Psoas muscle (tissue), 8 donors: ENCODE data around the gene CDK14. TPM values are rescaled to one million over a fixed set of nuclear protein-coding genes. Genes with fewer than 3 reads are reported as not detected.

Experiments
- ATAC-seq, 4 donors: fragments of 200-7000 bp; cut with Tn5 transposase; one replicate each; pipeline ENCODE4 v1.9.1; 2020; ENCODE audit warnings: moderate library complexity in 3 of 4, mild to moderate bottlenecking in 2 of 4
- DNase-seq, 2 donors: peaks; one replicate each; pipeline ENCODE4 v3.0.0-alpha.2; 2020
- H3K27ac ChIP-seq: fragments of 200-600 bp; one replicate; pipeline ENCODE4 v1.8.0; 2022
- H3K27me3 ChIP-seq, 3 donors: fragments of 200-600 bp in 1 of 3; one replicate each; pipeline versions ENCODE4 v1.6.1 to v1.8.0; 2013 to 2022; ENCODE audit warnings: low read length in 2 of 3, mild to moderate bottlenecking in 2 of 3, moderate library complexity in 1 of 3; ENCODE audit not compliant: insufficient read depth in 3 of 3
- H3K36me3 ChIP-seq, 2 donors: fragments of 200-600 bp in 1 of 2; one replicate each; pipeline versions ENCODE4 v1.6.1 to v1.8.0; 2013 to 2022; ENCODE audit warnings: low read depth in 1 of 2, mild to moderate bottlenecking in 1 of 2, moderate library complexity in 1 of 2; ENCODE audit not compliant: insufficient read depth in 1 of 2
- H3K4me1 ChIP-seq: fragments of 200-600 bp; one replicate; pipeline ENCODE4 v1.8.0; 2022
- H3K4me3 ChIP-seq: fragments of 200-600 bp; one replicate; pipeline ENCODE4 v1.8.0; 2022; ENCODE audit warnings: mild to moderate bottlenecking
- H3K9me3 ChIP-seq: fragments of 200-600 bp; one replicate; pipeline ENCODE4 v1.8.0; 2022
- WGBS, 3 donors: extraction: QIAGEN DNeasy Blood & Tissue Kit; methylation state at CpG; one replicate each; pipeline versions ENCODE4 v1.1.6 to v1.1.7; 2013; 5-methylcytosine and 5-hydroxymethylcytosine counted together
- intact Hi-C, 2 donors: fragments of 100-400 bp; cut with DNase I; formaldehyde crosslinking; loops; one replicate each; pipeline versions ENCODE4 v1.11.0 to v1.14.2; 2022
- polyA plus RNA-seq, 3 donors: library from polyadenylated mRNA; stranded (reverse); fragments of 200-250 nt; gene quantifications; one replicate each; pipeline ENCODE4 v1.2.3, GENCODE V29; 2013
- total RNA-seq, 4 donors: library from RNA; stranded (reverse); fragmentation: NEBNext Ultra II Directional in 2 of 4; extraction: Animal tissue kit (Norgen Biotek cat#: 25700) in 2 of 4; gene quantifications; one replicate each; pipeline versions ENCODE4 v1.2.1 to v1.2.4, GENCODE V29; 2021 to 2023
- TF ChIP-seq, protein P1 (sequence below): fragments of 200-600 bp; IDR thresholded peaks from one replicate; pipeline ENCODE4 v1.8.0; 2022; ENCODE audit warnings: antibody characterized with exemption
- donor health status: healthy with polysubstance abuse.
- donor health status: DM: no; HTN: no; CAD: no; lungs with moderate emphysema.
- donor health status: Bipolar disorder and iron deficiency.
- donor health status: healthy.
- donor health status: DM: yes; HTN: yes; CAD: no.
- donor health status: DM: no; HTN: no; CAD: no.
- donor health status: DM: no; HTN: no; CAD: no.
- donor health status: DM: yes; HTN: yes; CAD: no.

The CDK14 gene
- total and polyA plus RNA-seq, 7 donors, result 1.7 to 16.6 (median 10.6) TPM

GRCh38 chr7:91140982-91141381, 544.9 kb downstream of the CDK14 start:
- H3K27ac ChIP-seq, result no peak overlapping the region
- ATAC-seq (no peak), DNase-seq (no peak)
- no peaks in the 10 kb centered on the region for H3K4me1 ChIP-seq
- H3K9me3 ChIP-seq, result no peaks in the 10 kb centered on the region
- no peaks in the 10 kb centered on the region for H3K36me3 ChIP-seq
- TF ChIP-seq, protein P1, sequence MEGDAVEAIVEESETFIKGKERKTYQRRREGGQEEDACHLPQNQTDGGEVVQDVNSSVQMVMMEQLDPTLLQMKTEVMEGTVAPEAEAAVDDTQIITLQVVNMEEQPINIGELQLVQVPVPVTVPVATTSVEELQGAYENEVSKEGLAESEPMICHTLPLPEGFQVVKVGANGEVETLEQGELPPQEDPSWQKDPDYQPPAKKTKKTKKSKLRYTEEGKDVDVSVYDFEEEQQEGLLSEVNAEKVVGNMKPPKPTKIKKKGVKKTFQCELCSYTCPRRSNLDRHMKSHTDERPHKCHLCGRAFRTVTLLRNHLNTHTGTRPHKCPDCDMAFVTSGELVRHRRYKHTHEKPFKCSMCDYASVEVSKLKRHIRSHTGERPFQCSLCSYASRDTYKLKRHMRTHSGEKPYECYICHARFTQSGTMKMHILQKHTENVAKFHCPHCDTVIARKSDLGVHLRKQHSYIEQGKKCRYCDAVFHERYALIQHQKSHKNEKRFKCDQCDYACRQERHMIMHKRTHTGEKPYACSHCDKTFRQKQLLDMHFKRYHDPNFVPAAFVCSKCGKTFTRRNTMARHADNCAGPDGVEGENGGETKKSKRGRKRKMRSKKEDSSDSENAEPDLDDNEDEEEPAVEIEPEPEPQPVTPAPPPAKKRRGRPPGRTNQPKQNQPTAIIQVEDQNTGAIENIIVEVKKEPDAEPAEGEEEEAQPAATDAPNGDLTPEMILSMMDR, result no peak
- H3K27me3 ChIP-seq, result no peaks in the 10 kb centered on the region
- H3K4me3 ChIP-seq, result no peak overlapping the region
- intact Hi-C loops, result no loop called here
- WGBS, 3 donors, result 50 to 66% (median 54%) methylated on average over 4 of the region's 4 CpGs

GRCh38 chr7:91142743-91143142, 546.6 kb downstream of the CDK14 start:
- Histone ChIP-seq H3K4me3 (no peak overlapping the region), H3K27ac (no peak overlapping the region), H3K4me1 (no peaks in the 10 kb centered on the region), H3K36me3 (no peaks in the 10 kb centered on the region), H3K27me3 (no peaks in the 10 kb centered on the region), H3K9me3 (no peaks in the 10 kb centered on the region)
- no peak for ATAC-seq
- TF ChIP-seq, protein P1, result no peak
- WGBS, 3 donors, result 96 to 98% (median 97%) methylated on average over 1 of the region's 1 CpG
- DNase-seq, result no peak
- intact Hi-C loops, result no loop called here

DNA sequence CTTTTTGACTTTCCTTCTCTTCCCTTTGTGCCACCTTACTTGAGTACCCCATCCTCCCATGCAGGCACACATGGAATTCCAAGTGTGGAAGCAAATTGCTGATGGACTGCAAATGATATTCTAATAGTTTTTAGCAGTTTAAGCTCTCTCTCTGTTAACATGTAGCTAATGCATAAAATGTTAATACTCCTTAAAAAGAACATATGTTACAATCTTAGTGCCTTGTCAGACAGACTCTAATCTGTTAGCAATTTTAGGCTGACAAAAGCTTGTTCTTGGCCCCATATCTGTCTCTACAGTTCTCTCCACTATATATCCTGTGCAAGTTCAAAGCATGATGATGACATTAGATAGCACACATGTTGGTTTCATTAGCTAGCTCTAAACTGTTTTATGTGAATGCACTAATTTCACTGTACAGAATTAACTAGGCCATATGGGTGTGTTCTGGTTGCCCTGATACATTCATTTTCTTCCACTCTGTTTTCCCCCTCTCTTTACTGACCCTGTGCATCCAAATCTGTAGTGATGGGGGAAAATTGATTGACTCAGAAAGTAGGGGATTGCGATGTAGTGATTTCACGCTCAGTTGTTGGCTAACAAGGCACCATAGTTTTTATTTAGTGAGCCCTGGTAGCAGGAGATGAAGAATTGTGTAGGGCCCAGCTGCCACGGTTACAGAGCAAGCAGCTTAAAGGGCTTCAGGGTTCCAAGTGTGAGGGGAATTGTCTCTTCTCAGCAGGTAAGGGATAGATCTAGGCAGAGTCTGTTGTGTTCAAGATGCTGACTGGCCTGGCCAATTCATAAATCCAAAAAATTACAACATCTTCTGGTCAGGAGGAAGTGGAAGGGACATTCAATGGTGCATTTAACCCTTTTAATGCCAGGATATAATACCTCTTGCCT, 553.5 kb downstream of the CDK14 start:
- WGBS, 3 donors, result 59 to 77% (median 65%) methylated on average over 3 of the region's 3 CpGs
- Histone ChIP-seq H3K4me1 (no peaks in the 10 kb centered on the region), H3K36me3 (no peaks in the 10 kb centered on the region), H3K4me3 (no peak overlapping the region), H3K9me3 (no peaks in the 10 kb centered on the region), H3K27ac (no peak overlapping the region), H3K27me3 (no peaks in the 10 kb centered on the region)
- no peak for ATAC-seq
- intact Hi-C loops, result no loop called here
- no peak for DNase-seq
- TF ChIP-seq, protein P1, result no peak

- H3K4me3 ChIP-seq, result no peak overlapping the region
- H3K4me1 ChIP-seq, result no peaks in the 10 kb centered on the region
- ATAC-seq, result no peak
- no peak for DNase-seq
- TF ChIP-seq, protein P1, result no peak
- H3K9me3 ChIP-seq, result no peaks in the 10 kb centered on the region
- H3K36me3 ChIP-seq, result no peaks in the 10 kb centered on the region
- H3K27me3 ChIP-seq, result no peaks in the 10 kb centered on the region
- 92 to 97% (median 94%) methylated on average over 4 of the region's 4 CpGs for WGBS, 3 donors
- intact Hi-C loops, result no loop called here
- no peak overlapping the region for H3K27ac ChIP-seq
Measured at GRCh38 chr7:91151916-91152315, 555.8 kb downstream of the CDK14 start.
